A549 treated with CORT108297 at 1 μM for 4 hours (cell line): ENCODE measurements around the gene ASZ1. TPM values are rescaled to one million over a fixed set of nuclear protein-coding genes. Genes with fewer than 3 reads are reported as not detected.

Experiments used
- total RNA-seq: library from RNA; stranded (reverse); fragments of 200-300 nt; extraction: Qiagen RNA extraction; gene quantifications from 5 replicates; pipeline ENCODE4 v1.2.3, GENCODE V29; 2022

ASZ1 gene, protein sequence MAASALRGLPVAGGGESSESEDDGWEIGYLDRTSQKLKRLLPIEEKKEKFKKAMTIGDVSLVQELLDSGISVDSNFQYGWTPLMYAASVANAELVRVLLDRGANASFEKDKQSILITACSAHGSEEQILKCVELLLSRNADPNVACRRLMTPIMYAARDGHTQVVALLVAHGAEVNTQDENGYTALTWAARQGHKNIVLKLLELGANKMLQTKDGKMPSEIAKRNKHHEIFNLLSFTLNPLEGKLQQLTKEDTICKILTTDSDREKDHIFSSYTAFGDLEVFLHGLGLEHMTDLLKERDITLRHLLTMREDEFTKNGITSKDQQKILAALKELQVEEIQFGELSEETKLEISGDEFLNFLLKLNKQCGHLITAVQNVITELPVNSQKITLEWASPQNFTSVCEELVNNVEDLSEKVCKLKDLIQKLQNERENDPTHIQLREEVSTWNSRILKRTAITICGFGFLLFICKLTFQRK
- not detected in 5 replicates for total RNA-seq

DNA sequence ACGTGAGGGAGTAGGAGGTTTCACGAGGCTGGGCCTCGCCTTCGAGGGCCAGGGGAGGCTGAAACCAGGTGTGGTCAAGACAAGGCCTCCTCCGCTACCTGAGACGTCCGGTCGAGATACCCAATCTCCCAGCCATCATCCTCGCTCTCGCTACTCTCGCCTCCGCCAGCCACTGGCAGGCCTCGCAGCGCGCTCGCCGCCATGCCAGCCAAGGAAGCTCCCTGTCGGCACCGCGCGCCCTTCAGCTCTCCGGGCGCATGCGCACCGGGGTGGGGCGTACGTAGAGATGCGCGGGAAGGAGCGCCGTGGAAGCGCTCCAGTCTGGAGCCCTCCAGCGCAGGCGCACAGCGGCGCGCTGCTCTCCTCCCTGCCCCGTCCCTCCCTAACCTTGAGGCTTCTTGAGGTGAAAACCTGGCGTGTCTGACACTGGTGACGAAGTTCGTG lies at the start of gene ASZ1:
Gene ASZ1, minus strand, starts transcription at position 236 of the 444 bp plus-strand sequence. Its CDS starts 33 bp downstream, at position 203.

GRCh38 chr7:117322741-117323304 lies 104.5 kb downstream of the ASZ1 start, which contains the start of gene WNT2:
Gene WNT2 (minus strand): TSS chr7:117323058. CDS start chr7:117322989, 69 bp downstream.

Other genes with a start within 250 kb of the ASZ1 start
- 0.04 TPM in 1 of 5 replicates, not detected in the others for gene WNT2, start 104.4 kb downstream of the ASZ1 start, total RNA-seq
- 0.02 to 0.09 TPM (median 0.06 TPM) in 3 of 5 replicates, not detected in the others for gene CFTR, start 52.5 kb upstream of the ASZ1 start, total RNA-seq